WTC11 (cell line): ENCODE results near the gene MAP3K5.

Experiments
- JAZF1 ChIP-seq: fragments of 250-450 bp; sonication (Bioruptor Pico); IDR thresholded peaks from 2 replicates; pipeline ENCODE4 v1.9.0; 2021; ENCODE audit warnings: moderate library complexity, mild to moderate bottlenecking, inconsistent platforms
- TEAD1 ChIP-seq: sonication (generic); formaldehyde crosslinking; IDR thresholded peaks from 2 replicates; pipeline ENCODE4 v1.8.0; 2022; ENCODE audit warnings: mild to moderate bottlenecking, missing genetic modification reagents
- ZSCAN18 ChIP-seq: fragments of 250-450 bp; sonication (Bioruptor Pico); IDR thresholded peaks from 2 replicates; pipeline ENCODE4 v2.1.2; 2022; ENCODE audit warnings: mild to moderate bottlenecking, moderate library complexity

GRCh38 chr6:136656121-136656520 lies 136.2 kb downstream of the MAP3K5 start:
- TF ChIP-seq ZSCAN18 (CRISPR knock-in tag) (no peak), TEAD1 (CRISPR knock-in tag) (no peak), JAZF1 (CRISPR knock-in tag) (no peak)
